Epithelial cell of esophagus (primary cell): Measurements from ENCODE around the gene KHDC4.
"Not testable (repeated sequence)": the region's sequence is repeated elsewhere in the genome, so short reads cannot be mapped to it uniquely, and the experiment has no call there.

ENCODE experiments used
- DNase-seq: peaks from one replicate; pipeline ENCODE4 v3.0.0; 2010; ENCODE audit warnings: low read depth
- H3K4me3 ChIP-seq: 2 replicates; pipeline ENCODE4 v1.5.1; 2011; ENCODE audit warnings: mild to moderate bottlenecking, low read length, control low read depth
- TF ChIP-seq, protein P1 (sequence below): IDR thresholded peaks from 2 replicates; pipeline ENCODE4 v1.5.1; 2011; ENCODE audit warnings: low read depth, mild to moderate bottlenecking, low read length, control low read depth, inconsistent platforms; ENCODE audit not compliant: insufficient read depth; ENCODE audit errors: missing control alignments

The KHDC4 gene

GRCh38 chr1:155931332-155932038 is 2.7 kb downstream of the KHDC4 start:
- peak overlapping the region; percentile 99 for H3K4me3 ChIP-seq
- TF ChIP-seq, protein P1, sequence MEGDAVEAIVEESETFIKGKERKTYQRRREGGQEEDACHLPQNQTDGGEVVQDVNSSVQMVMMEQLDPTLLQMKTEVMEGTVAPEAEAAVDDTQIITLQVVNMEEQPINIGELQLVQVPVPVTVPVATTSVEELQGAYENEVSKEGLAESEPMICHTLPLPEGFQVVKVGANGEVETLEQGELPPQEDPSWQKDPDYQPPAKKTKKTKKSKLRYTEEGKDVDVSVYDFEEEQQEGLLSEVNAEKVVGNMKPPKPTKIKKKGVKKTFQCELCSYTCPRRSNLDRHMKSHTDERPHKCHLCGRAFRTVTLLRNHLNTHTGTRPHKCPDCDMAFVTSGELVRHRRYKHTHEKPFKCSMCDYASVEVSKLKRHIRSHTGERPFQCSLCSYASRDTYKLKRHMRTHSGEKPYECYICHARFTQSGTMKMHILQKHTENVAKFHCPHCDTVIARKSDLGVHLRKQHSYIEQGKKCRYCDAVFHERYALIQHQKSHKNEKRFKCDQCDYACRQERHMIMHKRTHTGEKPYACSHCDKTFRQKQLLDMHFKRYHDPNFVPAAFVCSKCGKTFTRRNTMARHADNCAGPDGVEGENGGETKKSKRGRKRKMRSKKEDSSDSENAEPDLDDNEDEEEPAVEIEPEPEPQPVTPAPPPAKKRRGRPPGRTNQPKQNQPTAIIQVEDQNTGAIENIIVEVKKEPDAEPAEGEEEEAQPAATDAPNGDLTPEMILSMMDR: no peak
- DNase-seq: peak; percentile 78

- not testable (repeated sequence) for DNase-seq
- peak overlapping the region; percentile 99 for H3K4me3 ChIP-seq
Measured at GRCh38 chr1:155930725-155931124, 3.5 kb downstream of the KHDC4 start.

- TF ChIP-seq, protein P1: no peak
- peak; percentile 63 for DNase-seq
- no peak overlapping the region for H3K4me3 ChIP-seq
Measured at GRCh38 chr1:155929057-155929456, 5.2 kb downstream of the KHDC4 start.

DNA sequence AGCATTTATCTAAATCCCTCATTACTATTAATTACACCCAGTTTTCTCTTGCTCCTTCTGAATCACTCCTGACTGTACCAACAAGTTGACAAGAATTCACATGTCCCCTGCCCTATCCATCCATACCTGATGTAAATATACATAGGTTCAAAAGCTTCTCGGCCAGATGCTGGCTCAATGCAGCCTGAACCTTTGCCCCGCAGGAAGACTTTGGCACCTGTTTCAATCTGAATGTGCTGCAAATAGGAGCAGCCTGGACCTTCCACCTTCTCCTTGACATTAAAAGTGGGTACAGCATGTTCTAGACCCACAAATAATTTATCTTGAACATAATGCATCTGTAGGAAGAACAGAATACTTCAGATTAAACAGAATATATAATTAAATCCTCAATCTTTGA is 8.7 kb downstream of the KHDC4 start:
- TF ChIP-seq, protein P1: no peak
- H3K4me3 ChIP-seq: no peak overlapping the region
- no peak for DNase-seq

- H3K4me3 ChIP-seq: no peak overlapping the region
- no peak for DNase-seq
- TF ChIP-seq, protein P1: no peak
Measured at GRCh38 chr1:155920717-155921116, 13.5 kb downstream of the KHDC4 start.

- TF ChIP-seq, protein P1: no peak
- no peak overlapping the region for H3K4me3 ChIP-seq
- no peak for DNase-seq
Measured at GRCh38 chr1:155919801-155920200, 14.4 kb downstream of the KHDC4 start.

GRCh38 chr1:155918660-155919059 is 15.6 kb downstream of the KHDC4 start:
- H3K4me3 ChIP-seq: no peak overlapping the region
- TF ChIP-seq, protein P1: no peak
- DNase-seq: no peak
